Endothelial cell of umbilical vein (primary cell): ENCODE results near the gene MAPKAPK2.

Source experiments
- EZH2 ChIP-seq: IDR thresholded peaks from 2 replicates; pipeline ENCODE4 v1.6.1; 2012; ENCODE audit warnings: borderline replicate concordance, low read depth, mild to moderate bottlenecking, moderate library complexity, low read length, inconsistent platforms; ENCODE audit not compliant: severe bottlenecking
- POLR2A ChIP-seq: IDR thresholded peaks from 2 replicates; pipeline ENCODE4 v1.6.1; 2012; ENCODE audit warnings: low read depth, mild to moderate bottlenecking, control low read depth, low read length
- POLR2AphosphoS5 ChIP-seq: IDR thresholded peaks from 2 replicates; pipeline ENCODE4 v1.6.1; 2012; ENCODE audit warnings: low read depth, mild to moderate bottlenecking, control low read depth, low read length, moderate library complexity; ENCODE audit not compliant: insufficient read depth
- TF ChIP-seq, protein P1 (sequence below), 2 donors: IDR thresholded peaks; 1 replicate in 1 of 2; 2 replicates in 1 of 2; pipeline ENCODE4 v1.5.1; 2011; ENCODE audit warnings: low read length in 2 of 2, mild to moderate bottlenecking in 2 of 2, moderate library complexity in 2 of 2, control low read depth in 1 of 2, inconsistent platforms in 1 of 2, low read depth in 1 of 2; ENCODE audit not compliant: insufficient read depth in 1 of 2; ENCODE audit errors: extremely low read depth in 1 of 2

DNA sequence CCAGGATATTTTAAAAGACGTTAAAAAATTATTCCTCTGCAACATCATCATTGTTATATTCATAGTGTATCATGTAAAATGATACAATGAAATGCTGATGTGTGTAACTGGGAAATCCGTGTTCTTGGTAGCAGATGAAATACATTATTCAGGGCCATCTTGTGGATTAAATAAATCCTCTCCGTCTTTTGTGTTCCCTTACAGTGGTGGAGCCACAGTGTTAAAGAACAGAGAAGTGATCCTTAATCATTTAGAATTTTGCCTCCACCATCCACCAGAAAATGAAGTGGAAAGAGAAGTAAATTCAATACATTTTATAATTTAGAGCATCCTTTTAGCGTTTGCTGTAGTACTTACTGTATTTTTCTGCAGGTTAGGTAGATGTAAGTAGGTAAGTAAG, 48.0 kb upstream of the MAPKAPK2 start:
- TF ChIP-seq, protein P1, sequence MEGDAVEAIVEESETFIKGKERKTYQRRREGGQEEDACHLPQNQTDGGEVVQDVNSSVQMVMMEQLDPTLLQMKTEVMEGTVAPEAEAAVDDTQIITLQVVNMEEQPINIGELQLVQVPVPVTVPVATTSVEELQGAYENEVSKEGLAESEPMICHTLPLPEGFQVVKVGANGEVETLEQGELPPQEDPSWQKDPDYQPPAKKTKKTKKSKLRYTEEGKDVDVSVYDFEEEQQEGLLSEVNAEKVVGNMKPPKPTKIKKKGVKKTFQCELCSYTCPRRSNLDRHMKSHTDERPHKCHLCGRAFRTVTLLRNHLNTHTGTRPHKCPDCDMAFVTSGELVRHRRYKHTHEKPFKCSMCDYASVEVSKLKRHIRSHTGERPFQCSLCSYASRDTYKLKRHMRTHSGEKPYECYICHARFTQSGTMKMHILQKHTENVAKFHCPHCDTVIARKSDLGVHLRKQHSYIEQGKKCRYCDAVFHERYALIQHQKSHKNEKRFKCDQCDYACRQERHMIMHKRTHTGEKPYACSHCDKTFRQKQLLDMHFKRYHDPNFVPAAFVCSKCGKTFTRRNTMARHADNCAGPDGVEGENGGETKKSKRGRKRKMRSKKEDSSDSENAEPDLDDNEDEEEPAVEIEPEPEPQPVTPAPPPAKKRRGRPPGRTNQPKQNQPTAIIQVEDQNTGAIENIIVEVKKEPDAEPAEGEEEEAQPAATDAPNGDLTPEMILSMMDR (IDR thresholded peaks at IDR 0.05; ENCODE audit: extremely low read depth in 1 of 2, insufficient read depth in 1 of 2, low read depth in 1 of 2, low read length in 2 of 2): no peak
- no peak for TF ChIP-seq EZH2
- no peak for TF ChIP-seq POLR2A
- no peak for TF ChIP-seq POLR2AphosphoS5
